PC-9 (cell line): ENCODE data around the gene RHAG. TPM values are rescaled to one million over a fixed set of nuclear protein-coding genes. Genes with fewer than 3 reads are reported as not detected.

Experiments used
- BruUV-seq: library from RNA; stranded (reverse); fragments of 400-500 nt; replicated peaks from 2 replicates; lab custom pipeline; 2021; lab: Mats Ljungman, UMichigan
- CTCF ChIA-PET: fragments of 300-600 bp; sonication (Branson Sonifier 250); formaldehyde crosslinking; loops from one replicate; lab custom pipeline; 2022; ENCODE audit warnings: antibody characterized with exemption; lab: Charles Lee
- POLR2A ChIA-PET: fragments of 300-600 bp; sonication (Branson Sonifier 250); formaldehyde crosslinking; loops from one replicate; lab custom pipeline; 2022; ENCODE audit warnings: antibody characterized with exemption; ENCODE audit not compliant: unreplicated experiment; lab: Charles Lee
- DNase-seq, 2 experiments: peaks; one replicate each; pipeline versions ENCODE4 v3.0.0 to v3.0.0-alpha.2; 2015 to 2022; ENCODE audit warnings: mixed read lengths in 1 of 2
- H2AFZ ChIP-seq: fragments of 200-600 bp; sonication (generic); 2 replicates; pipeline ENCODE4 v1.8.1; 2017; ENCODE audit warnings: antibody characterized with exemption
- H3F3A ChIP-seq: fragments of 200-600 bp; sonication (generic); 2 replicates; pipeline ENCODE4 v1.8.1; 2017; ENCODE audit warnings: antibody characterized with exemption, mild to moderate bottlenecking, low read depth; ENCODE audit not compliant: insufficient read depth
- H3K27ac ChIP-seq: fragments of 200-600 bp; sonication (generic); 2 replicates; pipeline ENCODE4 v1.6.1; 2016; ENCODE audit warnings: mixed run types
- H3K27me3 ChIP-seq: fragments of 200-600 bp; sonication (generic); 2 replicates; pipeline ENCODE4 v1.6.1; 2016; ENCODE audit warnings: low read depth, mixed run types; ENCODE audit not compliant: insufficient read depth
- H3K36me3 ChIP-seq: fragments of 200-600 bp; sonication (generic); 2 replicates; pipeline ENCODE4 v1.6.1; 2016; ENCODE audit warnings: low read depth, mixed run types
- H3K4me1 ChIP-seq: fragments of 200-600 bp; sonication (generic); replicated peaks from 2 replicates; pipeline ENCODE4 v1.6.1; 2016; ENCODE audit warnings: mixed run types; ENCODE audit not compliant: insufficient read depth
- H3K4me2 ChIP-seq: fragments of 200-600 bp; sonication (generic); 2 replicates; pipeline ENCODE4 v1.6.1; 2017; ENCODE audit warnings: mixed run types
- H3K4me3 ChIP-seq: fragments of 200-600 bp; sonication (generic); 2 replicates; pipeline ENCODE4 v1.6.1; 2016; ENCODE audit warnings: mixed run types
- H3K79me2 ChIP-seq: fragments of 200-600 bp; sonication (generic); 2 replicates; pipeline ENCODE4 v1.6.1; 2017; ENCODE audit warnings: low read depth, mixed run types
- H3K9me2 ChIP-seq: fragments of 200-600 bp; sonication (generic); 2 replicates; pipeline ENCODE4 v1.8.1; 2017; ENCODE audit warnings: mild to moderate bottlenecking; ENCODE audit not compliant: insufficient read depth
- H3K9me3 ChIP-seq: fragments of 200-600 bp; sonication (generic); 2 replicates; pipeline ENCODE4 v1.8.1; 2016; ENCODE audit warnings: low read depth; ENCODE audit not compliant: insufficient read depth
- H4K20me1 ChIP-seq: fragments of 200-600 bp; sonication (generic); 2 replicates; pipeline ENCODE4 v1.8.1; 2017; ENCODE audit not compliant: insufficient read depth
- EZH2 ChIP-seq: fragments of 200-600 bp; sonication (generic); IDR thresholded peaks from 2 replicates; pipeline ENCODE4 v1.8.0; 2017; ENCODE audit warnings: antibody characterized with exemption, low read depth
- intact Hi-C: fragments of 100-400 bp; cut with micrococcal nuclease; formaldehyde crosslinking; loops from one replicate; pipeline ENCODE4 v1.10.0; 2022; ENCODE audit not compliant: unreplicated experiment
- total RNA-seq: library from RNA; stranded (reverse); gene quantifications from 2 replicates; pipeline ENCODE4 v1.2.3, GENCODE V29; 2021
- TF ChIP-seq, protein P1 (sequence below): fragments of 200-600 bp; sonication (generic); conservative IDR thresholded peaks from 2 replicates; pipeline ENCODE4 v1.6.1; 2017; ENCODE audit warnings: mixed run types, antibody characterized with exemption, mild to moderate bottlenecking, moderate library complexity

RHAG gene
- total RNA-seq, 1 experiment from 2014 or later, result not detected

DNA sequence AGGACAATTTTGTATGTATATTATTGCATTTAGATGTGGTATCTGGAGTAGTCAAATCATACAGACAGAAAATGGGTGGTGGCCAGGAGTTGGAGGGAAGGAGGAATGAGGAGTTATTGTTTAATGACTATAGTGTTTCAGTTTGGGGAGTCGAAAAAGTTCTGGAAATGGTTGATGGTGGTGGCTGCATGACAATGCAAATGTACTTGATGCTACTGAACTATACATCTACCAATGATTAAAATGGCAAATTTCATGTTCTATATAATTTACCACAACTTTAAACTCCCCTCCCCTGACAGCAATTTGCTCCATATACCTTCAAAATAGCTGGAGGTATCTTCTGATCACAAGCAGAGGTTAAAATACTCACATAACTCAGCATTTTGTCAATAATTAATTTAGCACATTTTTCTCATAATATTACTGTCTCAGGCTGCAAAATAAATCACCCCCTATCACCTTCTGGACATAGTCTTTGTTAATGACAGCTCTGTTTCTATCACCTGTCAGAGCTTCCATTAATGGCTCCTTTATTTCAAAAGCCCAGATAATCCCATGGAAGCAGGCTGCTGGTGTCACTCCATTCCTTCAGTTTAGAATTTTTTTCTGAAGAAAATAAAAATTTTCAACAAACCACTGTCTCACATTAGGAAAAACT is 25.7 kb upstream of the RHAG start:
- Histone ChIP-seq H3K9me3 (no peaks in the 10 kb centered on the region), H3K4me2 (no peak overlapping the region), H3K4me1 (peaks cover 9% of the 10 kb centered on the region), H3K4me3 (no peak overlapping the region), H3K36me3 (no peaks in the 10 kb centered on the region), H3K27me3 (no peaks in the 10 kb centered on the region), H3K79me2 (no peaks in the 10 kb centered on the region), H3K27ac (no peak overlapping the region), H2AFZ (no peak overlapping the region), H4K20me1 (no peaks in the 10 kb centered on the region), H3K9me2 (no peaks in the 10 kb centered on the region), H3F3A (0 out of 2 replicates have a peak, but pooled peaks cover 2% of the 10 kb centered on the region)
- TF ChIP-seq, protein P1, sequence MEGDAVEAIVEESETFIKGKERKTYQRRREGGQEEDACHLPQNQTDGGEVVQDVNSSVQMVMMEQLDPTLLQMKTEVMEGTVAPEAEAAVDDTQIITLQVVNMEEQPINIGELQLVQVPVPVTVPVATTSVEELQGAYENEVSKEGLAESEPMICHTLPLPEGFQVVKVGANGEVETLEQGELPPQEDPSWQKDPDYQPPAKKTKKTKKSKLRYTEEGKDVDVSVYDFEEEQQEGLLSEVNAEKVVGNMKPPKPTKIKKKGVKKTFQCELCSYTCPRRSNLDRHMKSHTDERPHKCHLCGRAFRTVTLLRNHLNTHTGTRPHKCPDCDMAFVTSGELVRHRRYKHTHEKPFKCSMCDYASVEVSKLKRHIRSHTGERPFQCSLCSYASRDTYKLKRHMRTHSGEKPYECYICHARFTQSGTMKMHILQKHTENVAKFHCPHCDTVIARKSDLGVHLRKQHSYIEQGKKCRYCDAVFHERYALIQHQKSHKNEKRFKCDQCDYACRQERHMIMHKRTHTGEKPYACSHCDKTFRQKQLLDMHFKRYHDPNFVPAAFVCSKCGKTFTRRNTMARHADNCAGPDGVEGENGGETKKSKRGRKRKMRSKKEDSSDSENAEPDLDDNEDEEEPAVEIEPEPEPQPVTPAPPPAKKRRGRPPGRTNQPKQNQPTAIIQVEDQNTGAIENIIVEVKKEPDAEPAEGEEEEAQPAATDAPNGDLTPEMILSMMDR, result no peak
- TF ChIP-seq EZH2, result no peak
- no peak for DNase-seq
- ChIA-PET CTCF (no interaction called here), POLR2A (no interaction called here)
- BruUV-seq, result no TSS peak
- intact Hi-C loops, result loop anchor here (10.0 kb wide), 1 partner anchor 108 kb away; the partner anchor contains the start of gene C6orf141

DNA sequence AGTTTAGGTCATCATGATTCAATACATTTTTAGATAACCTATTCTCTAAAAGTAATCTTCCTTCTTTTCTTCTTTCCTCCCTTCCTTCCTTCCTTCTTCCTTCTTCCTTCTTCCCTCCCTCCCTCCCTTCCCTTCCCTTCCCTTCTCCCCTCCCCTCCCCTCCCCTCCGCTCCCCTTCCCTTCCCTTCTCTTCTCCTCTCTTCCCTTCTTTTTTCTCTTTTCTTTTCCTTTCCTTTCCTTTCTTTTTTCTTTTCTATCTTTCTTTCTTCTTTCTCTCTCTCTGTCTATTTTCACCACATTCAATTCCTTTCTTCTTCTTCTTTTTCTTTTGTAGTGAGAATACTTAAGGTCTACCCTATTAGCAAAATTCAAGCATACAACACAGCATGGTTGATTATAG is 17.3 kb upstream of the RHAG start:
- Histone ChIP-seq H3K4me3 (no peak overlapping the region), H4K20me1 (no peaks in the 10 kb centered on the region), H3K4me2 (no peak overlapping the region), H2AFZ (no peak overlapping the region), H3K27ac (no peak overlapping the region), H3K9me3 (no peaks in the 10 kb centered on the region), H3K4me1 (no peaks in the 10 kb centered on the region), H3K9me2 (no peaks in the 10 kb centered on the region), H3F3A (no peaks in the 10 kb centered on the region), H3K27me3 (no peaks in the 10 kb centered on the region), H3K79me2 (no peaks in the 10 kb centered on the region), H3K36me3 (no peaks in the 10 kb centered on the region)
- ChIA-PET CTCF (no interaction called here), POLR2A (no interaction called here)
- TF ChIP-seq, protein P1, result no peak
- no TSS peak for BruUV-seq
- intact Hi-C loops, result no loop called here
- DNase-seq, result no peak

DNA sequence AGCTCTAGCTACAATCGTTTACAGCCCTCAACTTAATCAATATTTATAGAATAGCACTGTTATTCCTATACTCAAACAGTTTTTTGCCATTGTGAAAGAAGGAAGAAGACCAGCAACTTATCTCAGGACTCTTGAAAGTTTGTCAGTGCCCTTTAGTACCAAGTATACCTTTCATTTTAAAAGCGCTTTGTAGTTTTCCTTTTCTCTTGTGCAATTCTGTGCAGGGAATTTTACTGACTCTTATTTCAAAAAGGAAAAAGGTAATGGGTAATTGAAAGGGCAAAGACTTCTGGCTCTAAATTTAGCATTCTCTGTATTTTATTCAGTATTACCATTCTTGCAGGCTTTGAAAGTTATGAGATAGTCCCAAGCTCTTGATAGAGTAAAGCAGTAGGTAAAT is 16.8 kb upstream of the RHAG start:
- Histone ChIP-seq H3K27me3 (no peaks in the 10 kb centered on the region), H3K9me3 (no peaks in the 10 kb centered on the region), H3F3A (no peaks in the 10 kb centered on the region), H3K4me1 (no peaks in the 10 kb centered on the region), H3K4me2 (no peak overlapping the region), H3K9me2 (no peaks in the 10 kb centered on the region), H3K4me3 (no peak overlapping the region), H3K79me2 (no peaks in the 10 kb centered on the region), H3K36me3 (no peaks in the 10 kb centered on the region), H4K20me1 (no peaks in the 10 kb centered on the region), H2AFZ (no peak overlapping the region), H3K27ac (no peak overlapping the region)
- ChIA-PET CTCF (no interaction called here), POLR2A (no interaction called here)
- DNase-seq, result no peak
- TF ChIP-seq, protein P1, result no peak
- TF ChIP-seq EZH2, result no peak
- intact Hi-C loops, result no loop called here
- BruUV-seq, result no TSS peak
